ENCODE data around the gene LMBRD2.
"Not testable (repeated sequence)": the region's sequence is repeated elsewhere in the genome, so short reads cannot be mapped to it uniquely, and the experiment has no call there.

LMBRD2 gene

GRCh38 chr5:36151434-36152323 lies at the start of gene LMBRD2, which contains the start of gene SKP2:
LMBRD2 (minus strand) TSS chr5:36151887; CDS start chr5:36143349, 8,538 bp downstream.
SKP2 (plus strand) TSS chr5:36152111; CDS start chr5:36152263, 152 bp downstream.
- no peak for TF ChIP-seq CTCF (IDR thresholded peaks at IDR 0.05; ENCODE audit: borderline replicate concordance, insufficient read depth, low read depth, low read length)
- peak within 1 kb of the TSS; percentile 92 for H3K4me3 ChIP-seq (ENCODE audit: low read depth, low read length)

- TF ChIP-seq CTCF (IDR thresholded peaks at IDR 0.05; ENCODE audit: borderline replicate concordance, insufficient read depth, low read depth, low read length), result no peak
- H3K4me3 ChIP-seq (ENCODE audit: low read depth, low read length), result no peak overlapping the region
Observed at GRCh38 chr5:36200513-36200912, 48.8 kb upstream of the LMBRD2 start.

- no peak for TF ChIP-seq CTCF (IDR thresholded peaks at IDR 0.05; ENCODE audit: borderline replicate concordance, insufficient read depth, low read depth, low read length)
- no peak overlapping the region for H3K4me3 ChIP-seq (ENCODE audit: low read depth, low read length)
Observed at GRCh38 chr5:36199620-36200019, 47.9 kb upstream of the LMBRD2 start.

- H3K4me3 ChIP-seq (ENCODE audit: low read depth, low read length), result not testable (repeated sequence)
Observed at GRCh38 chr5:36198783-36199182, 47.1 kb upstream of the LMBRD2 start.

- no peak overlapping the region for H3K4me3 ChIP-seq (ENCODE audit: low read depth, low read length)
- no peak for TF ChIP-seq CTCF (IDR thresholded peaks at IDR 0.05; ENCODE audit: borderline replicate concordance, insufficient read depth, low read depth, low read length)
Observed at GRCh38 chr5:36198281-36198680, 46.6 kb upstream of the LMBRD2 start.

GRCh38 chr5:36193746-36194145 lies 42.1 kb upstream of the LMBRD2 start:
- TF ChIP-seq CTCF (IDR thresholded peaks at IDR 0.05; ENCODE audit: borderline replicate concordance, insufficient read depth, low read depth, low read length), result no peak
- no peak overlapping the region for H3K4me3 ChIP-seq (ENCODE audit: low read depth, low read length)

GRCh38 chr5:36184408-36184807 lies 32.7 kb upstream of the LMBRD2 start:
- H3K4me3 ChIP-seq (ENCODE audit: low read depth, low read length), result not testable (repeated sequence)

- no peak for TF ChIP-seq CTCF (IDR thresholded peaks at IDR 0.05; ENCODE audit: borderline replicate concordance, insufficient read depth, low read depth, low read length)
- no peak overlapping the region for H3K4me3 ChIP-seq (ENCODE audit: low read depth, low read length)
Observed at GRCh38 chr5:36181774-36182173, 30.1 kb upstream of the LMBRD2 start.

Data from GM12875 (cell line).